NT2/D1 (cell line): Measurements from ENCODE around the gene PRKN.

Source experiments
- DNase-seq: peaks from one replicate; pipeline ENCODE4 v3.0.0-alpha.2; 2011; ENCODE audit warnings: low read depth, low spot score
- H3K27me3 ChIP-seq: 2 replicates; pipeline ENCODE4 v1.6.0; 2011; ENCODE audit warnings: mild to moderate bottlenecking; ENCODE audit not compliant: insufficient read length, insufficient read depth
- H3K36me3 ChIP-seq: 2 replicates; pipeline ENCODE4 v1.6.1; 2011; ENCODE audit warnings: mild to moderate bottlenecking, low read length, mixed read lengths; ENCODE audit not compliant: insufficient read depth, insufficient read length
- H3K4me1 ChIP-seq: 2 replicates; pipeline ENCODE4 v1.5.1; 2011; ENCODE audit not compliant: insufficient read depth, insufficient read length
- H3K4me3 ChIP-seq: 2 replicates; pipeline ENCODE4 v1.5.1; 2011; ENCODE audit warnings: low read depth; ENCODE audit not compliant: insufficient read length
- H3K9ac ChIP-seq: 2 replicates; pipeline ENCODE4 v1.6.0; 2011; ENCODE audit warnings: low read depth; ENCODE audit not compliant: insufficient read length
- H3K9me3 ChIP-seq: 2 replicates; pipeline ENCODE4 v1.5.1; 2011; ENCODE audit warnings: mild to moderate bottlenecking, low read length; ENCODE audit not compliant: insufficient read depth
- SUZ12 ChIP-seq: IDR thresholded peaks from 2 replicates; pipeline ENCODE4 v1.6.1; 2011; ENCODE audit not compliant: insufficient read length, insufficient read depth; ENCODE audit errors: extremely low read depth
- YY1 ChIP-seq: IDR thresholded peaks from 2 replicates; pipeline ENCODE4 v1.6.1; 2011; ENCODE audit not compliant: insufficient read length, insufficient read depth
- ZNF274 ChIP-seq: IDR thresholded peaks from 2 replicates; pipeline ENCODE4 v1.6.1; 2011; ENCODE audit warnings: mild to moderate bottlenecking, low read depth, low read length

The PRKN gene

DNA sequence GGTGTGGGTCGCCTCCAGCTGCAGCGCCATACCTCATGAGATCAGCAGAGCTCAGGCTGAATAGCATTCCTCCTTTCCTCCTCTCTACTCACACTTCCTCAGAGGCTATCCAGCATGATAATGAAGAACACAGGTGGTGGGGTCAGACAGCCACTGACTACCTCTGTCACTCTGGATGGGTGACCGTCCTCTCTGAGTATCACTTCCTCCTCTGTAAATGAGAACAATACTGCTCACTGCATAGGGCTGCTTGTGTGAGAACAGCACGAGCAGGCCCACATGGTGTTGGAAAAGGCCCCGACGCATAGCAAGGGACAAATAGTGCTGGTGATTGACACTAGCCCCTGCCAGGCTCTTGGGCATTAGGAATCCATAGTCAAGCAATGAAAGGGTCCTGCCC, 239.1 kb downstream of the PRKN start:
- Histone ChIP-seq H3K27me3 (no peaks in the 10 kb centered on the region), H3K9me3 (no peaks in the 10 kb centered on the region), H3K9ac (no peak overlapping the region), H3K36me3 (no peaks in the 10 kb centered on the region), H3K4me3 (no peak overlapping the region), H3K4me1 (no peaks in the 10 kb centered on the region)
- DNase-seq, result no peak
- TF ChIP-seq YY1 (no peak), SUZ12 (no peak), ZNF274 (no peak)

DNA sequence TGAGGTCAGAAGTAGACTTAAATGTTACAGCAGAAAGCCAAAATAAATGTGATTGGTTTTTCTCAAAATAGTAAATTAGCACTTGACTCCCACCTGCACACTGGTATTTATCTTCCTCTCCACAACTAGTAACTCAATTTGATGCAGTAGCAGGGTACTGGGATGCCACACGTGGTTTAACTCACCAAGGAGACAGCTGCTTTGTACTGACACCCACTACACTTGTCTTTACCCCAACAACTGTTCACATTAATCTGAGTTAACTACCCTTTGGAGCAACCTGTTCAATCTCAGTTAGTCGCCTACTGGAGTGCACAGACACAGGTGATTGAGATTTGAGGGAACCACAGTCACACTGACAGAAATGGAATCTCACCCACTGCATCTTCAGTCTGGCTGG, 242.1 kb downstream of the PRKN start:
- no peak for DNase-seq
- H3K9ac ChIP-seq, result no peak overlapping the region
- H3K27me3 ChIP-seq, result no peaks in the 10 kb centered on the region
- no peak for TF ChIP-seq YY1
- TF ChIP-seq ZNF274, result no peak
- no peak for TF ChIP-seq SUZ12
- H3K4me3 ChIP-seq, result no peak overlapping the region
- no peaks in the 10 kb centered on the region for H3K36me3 ChIP-seq
- H3K4me1 ChIP-seq, result no peaks in the 10 kb centered on the region
- H3K9me3 ChIP-seq, result no peaks in the 10 kb centered on the region

DNA sequence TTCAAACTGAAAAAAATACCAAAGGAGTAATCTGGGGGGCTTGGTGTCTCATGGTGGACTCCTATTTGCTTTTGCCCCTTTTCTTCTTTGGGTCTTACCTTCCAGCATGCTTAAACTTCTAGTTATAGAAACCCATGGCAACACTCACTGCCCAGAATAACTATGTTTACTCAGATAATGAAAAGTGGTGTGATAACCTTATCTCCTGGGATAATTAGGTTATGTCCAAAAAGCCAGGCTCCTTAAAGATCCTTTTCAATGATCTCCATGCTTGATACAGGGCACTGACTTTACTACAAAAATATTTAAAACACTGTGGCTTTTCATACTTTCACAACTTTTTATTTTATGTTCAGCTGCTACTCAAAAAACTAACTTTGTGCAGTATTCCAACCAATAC, 245.6 kb downstream of the PRKN start:
- Histone ChIP-seq H3K9ac (no peak overlapping the region), H3K4me3 (no peak overlapping the region), H3K36me3 (no peaks in the 10 kb centered on the region), H3K9me3 (no peaks in the 10 kb centered on the region), H3K27me3 (no peaks in the 10 kb centered on the region), H3K4me1 (no peaks in the 10 kb centered on the region)
- no peak for DNase-seq
- TF ChIP-seq YY1, result no peak
- no peak for TF ChIP-seq SUZ12
- TF ChIP-seq ZNF274, result no peak

DNA sequence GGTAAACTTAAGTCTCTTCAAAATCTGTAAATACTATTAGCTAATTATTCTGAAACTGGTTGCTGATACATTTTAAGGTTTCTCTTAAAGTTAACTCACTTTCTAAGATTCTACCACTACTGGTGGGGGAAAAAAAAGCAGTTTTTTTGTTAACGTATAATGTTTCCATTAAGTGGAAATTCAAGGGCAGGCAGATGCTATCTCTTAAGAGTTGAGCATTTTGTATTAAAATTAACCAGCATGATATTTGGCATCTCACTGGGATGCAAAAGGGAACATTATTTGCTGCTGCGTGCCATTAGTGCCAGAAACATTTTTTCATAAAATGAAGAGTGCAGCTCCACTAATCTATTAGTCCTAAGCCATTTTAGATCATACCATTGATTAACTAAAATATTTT, 246.2 kb downstream of the PRKN start:
- Histone ChIP-seq H3K36me3 (no peaks in the 10 kb centered on the region), H3K9ac (no peak overlapping the region), H3K4me3 (no peak overlapping the region), H3K9me3 (no peaks in the 10 kb centered on the region), H3K4me1 (no peaks in the 10 kb centered on the region), H3K27me3 (no peaks in the 10 kb centered on the region)
- DNase-seq, result no peak
- TF ChIP-seq SUZ12, result no peak
- TF ChIP-seq ZNF274, result no peak
- no peak for TF ChIP-seq YY1

DNA sequence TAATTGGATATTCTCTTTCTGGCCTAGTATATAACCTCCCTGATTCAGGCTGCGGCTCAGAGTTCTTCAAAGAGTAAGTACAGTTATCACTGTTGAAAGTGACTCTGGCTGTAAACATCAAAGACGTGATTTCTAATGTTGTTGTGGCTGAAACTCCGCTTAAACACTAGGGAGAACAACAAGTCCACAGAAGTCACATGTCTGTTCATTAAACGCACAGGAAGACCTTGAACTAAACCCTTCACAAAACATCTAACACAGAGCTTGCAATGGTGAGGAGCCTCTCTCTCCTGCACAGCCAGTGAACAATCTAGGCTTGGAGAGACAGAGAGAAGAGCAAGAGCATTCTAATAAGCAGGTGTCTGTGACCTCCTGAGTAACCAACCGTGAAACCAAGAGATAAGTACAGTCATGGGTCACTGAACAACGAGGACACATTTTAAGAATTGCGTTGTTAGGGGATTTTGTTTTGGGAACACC, 249.3 kb downstream of the PRKN start:
- no peak for TF ChIP-seq YY1
- no peak for TF ChIP-seq SUZ12
- no peak for TF ChIP-seq ZNF274
- no peaks in the 10 kb centered on the region for H3K27me3 ChIP-seq
- H3K9ac ChIP-seq, result no peak overlapping the region
- H3K4me3 ChIP-seq, result no peak overlapping the region
- no peak for DNase-seq
- H3K9me3 ChIP-seq, result no peaks in the 10 kb centered on the region
- H3K36me3 ChIP-seq, result no peaks in the 10 kb centered on the region
- H3K4me1 ChIP-seq, result no peaks in the 10 kb centered on the region

DNA sequence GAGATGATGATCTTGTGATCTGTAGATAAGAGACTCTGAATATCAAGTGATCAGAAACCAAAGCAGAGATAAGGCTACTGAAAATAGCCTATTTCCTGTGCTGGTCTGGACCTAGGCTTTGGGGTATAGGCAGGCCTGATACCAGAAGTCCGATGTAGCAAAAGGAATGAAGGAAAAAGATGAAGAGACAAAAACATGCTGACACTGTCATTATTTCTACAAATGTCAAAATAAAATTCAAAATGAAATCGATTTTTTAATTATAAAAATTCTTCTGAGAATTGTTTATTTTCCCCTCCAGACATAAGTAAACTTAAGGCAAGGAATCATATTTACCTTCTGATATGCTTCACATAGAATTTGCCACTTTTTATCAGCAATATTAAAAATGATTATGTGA, 252.8 kb downstream of the PRKN start:
- TF ChIP-seq YY1 (no peak), ZNF274 (no peak), SUZ12 (no peak)
- Histone ChIP-seq H3K4me3 (no peak overlapping the region), H3K27me3 (no peaks in the 10 kb centered on the region)

DNA sequence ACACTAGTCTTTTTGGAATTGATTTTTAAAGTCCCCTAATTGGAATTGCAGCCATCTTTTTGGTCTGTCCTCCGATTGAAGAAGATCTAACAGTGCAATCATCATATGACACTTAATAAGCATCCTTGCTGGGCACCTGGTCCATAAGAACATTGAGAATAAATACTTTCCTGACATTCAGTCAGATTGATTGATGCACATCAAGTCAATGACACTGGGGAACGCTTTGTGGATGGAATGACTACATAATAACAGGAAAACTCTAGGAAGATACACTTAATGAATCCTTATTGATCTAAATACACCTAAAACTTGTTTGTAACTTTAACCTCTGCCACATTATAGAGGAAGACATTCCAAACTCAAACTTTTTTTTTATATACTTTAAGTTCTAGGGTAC, 255.7 kb downstream of the PRKN start:
- no peaks in the 10 kb centered on the region for H3K36me3 ChIP-seq
- TF ChIP-seq SUZ12 (no peak), ZNF274 (no peak), YY1 (no peak)
- no peak for DNase-seq

More for the DNA sequence above, 252.8 kb downstream of the PRKN start:
- no peak overlapping the region for H3K9ac ChIP-seq
- no peaks in the 10 kb centered on the region for H3K4me1 ChIP-seq
- no peaks in the 10 kb centered on the region for H3K36me3 ChIP-seq
- no peaks in the 10 kb centered on the region for H3K9me3 ChIP-seq
- no peak for DNase-seq

DNA sequence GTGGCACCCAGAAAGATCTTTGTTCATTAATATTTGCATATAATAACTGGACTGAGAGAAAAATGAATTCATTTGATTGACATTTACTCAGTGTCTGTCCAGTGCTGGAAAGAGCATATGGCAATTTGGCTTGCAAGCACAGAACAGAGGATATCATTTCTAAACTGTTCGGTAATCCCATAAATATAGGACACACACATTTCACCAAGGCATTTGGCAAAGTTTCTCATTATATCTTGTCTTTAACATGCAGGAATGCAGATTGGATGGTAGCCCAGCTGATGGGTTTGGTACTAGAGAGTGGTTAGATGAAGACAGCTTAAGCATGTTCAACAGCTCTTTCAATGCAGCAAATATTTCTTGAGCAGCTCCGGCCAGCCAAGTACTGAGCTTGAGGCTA, 259.2 kb downstream of the PRKN start:
- Histone ChIP-seq H3K9me3 (no peaks in the 10 kb centered on the region; the same call in 1 of the 2 replicates), H3K4me3 (no peak overlapping the region), H3K36me3 (no peaks in the 10 kb centered on the region), H3K4me1 (no peaks in the 10 kb centered on the region), H3K27me3 (no peaks in the 10 kb centered on the region), H3K9ac (no peak overlapping the region)
- DNase-seq, result no peak
- TF ChIP-seq ZNF274 (no peak), YY1 (no peak)

More for the DNA sequence above, 255.7 kb downstream of the PRKN start:
- Histone ChIP-seq H3K9me3 (no peaks in the 10 kb centered on the region; the same call in 1 of the 2 replicates), H3K4me1 (no peaks in the 10 kb centered on the region), H3K9ac (no peak overlapping the region), H3K4me3 (no peak overlapping the region), H3K27me3 (no peaks in the 10 kb centered on the region)
